Epithelial cell of esophagus (primary cell): ENCODE data around the gene COPS7A.

Experiments used
- DNase-seq: peaks from one replicate; pipeline ENCODE4 v3.0.0; 2010; ENCODE audit warnings: low read depth
- H3K4me3 ChIP-seq: 2 replicates; pipeline ENCODE4 v1.5.1; 2011; ENCODE audit warnings: mild to moderate bottlenecking, low read length, control low read depth
- CTCF ChIP-seq: IDR thresholded peaks from 2 replicates; pipeline ENCODE4 v1.5.1; 2011; ENCODE audit warnings: low read depth, mild to moderate bottlenecking, low read length, control low read depth, inconsistent platforms; ENCODE audit not compliant: insufficient read depth; ENCODE audit errors: missing control alignments

COPS7A gene

GRCh38 chr12:6745741-6746525, 22.1 kb downstream of the COPS7A start:
- DNase-seq, result peak; percentile 87
- no peak overlapping the region for H3K4me3 ChIP-seq
- TF ChIP-seq CTCF, result no peak

- no peak for DNase-seq
- no peak overlapping the region for H3K4me3 ChIP-seq
- no peak for TF ChIP-seq CTCF
Measured at GRCh38 chr12:6747216-6747615, 23.4 kb downstream of the COPS7A start.

GRCh38 chr12:6748761-6749160, 24.9 kb downstream of the COPS7A start:
- no peak overlapping the region for H3K4me3 ChIP-seq
- no peak for TF ChIP-seq CTCF
- no peak for DNase-seq

GRCh38 chr12:6750506-6750905, 26.7 kb downstream of the COPS7A start:
- no peak for TF ChIP-seq CTCF
- peak overlapping the region; percentile 22 for H3K4me3 ChIP-seq

GRCh38 chr12:6751767-6752166, 27.9 kb downstream of the COPS7A start:
- TF ChIP-seq CTCF, result no peak
- no peak for DNase-seq
- peak overlapping the region; percentile 87 for H3K4me3 ChIP-seq

More at GRCh38 chr12:6750506-6750905, 26.7 kb downstream of the COPS7A start:
- DNase-seq, result peak; percentile 70

GRCh38 chr12:6752167-6752920, 28.5 kb downstream of the COPS7A start:
- H3K4me3 ChIP-seq, result peak overlapping the region; percentile 87
- peak; percentile 36 for TF ChIP-seq CTCF
- DNase-seq, result peak; percentile 35
